Gastrocnemius medialis (tissue), 4 donors: ENCODE results near the gene GRIK4. TPM values are rescaled to one million over a fixed set of nuclear protein-coding genes. Genes with fewer than 3 reads are reported as not detected.

ENCODE experiments used
- ATAC-seq, 2 donors: fragments of 150-250 bp; one replicate each; pipeline ENCODE4 v1.9.1; 2016
- DNase-seq, 2 donors: peaks; one replicate each; pipeline ENCODE4 v3.0.0-alpha.2; 2019
- H3K27ac ChIP-seq, 4 donors: fragments of 200-600 bp; sonication (generic); 1 replicate in 1 of 4; 2 replicates in 3 of 4; pipeline ENCODE4 v1.5.1; 2016 to 2018; ENCODE audit warnings: mild to moderate bottlenecking in 2 of 4, moderate library complexity in 1 of 4
- H3K27me3 ChIP-seq, 3 donors: fragments of 200-600 bp; sonication (generic) in 2 of 3; 1 replicate in 1 of 3; 2 replicates in 2 of 3; pipeline versions ENCODE4 v1.5.1 to v1.6.0; 2016 to 2019; ENCODE audit warnings: mild to moderate bottlenecking in 1 of 3, moderate library complexity in 1 of 3
- H3K36me3 ChIP-seq, 2 donors: fragments of 200-600 bp; sonication (generic) in 1 of 2; one replicate each; pipeline ENCODE4 v1.5.1; 2017 to 2018
- H3K4me1 ChIP-seq, 2 donors: fragments of 200-600 bp; sonication (generic) in 1 of 2; one replicate each; pipeline ENCODE4 v1.5.1; 2016 to 2017; ENCODE audit warnings: mild to moderate bottlenecking in 2 of 2
- H3K4me3 ChIP-seq, 4 donors: fragments of 200-600 bp; sonication (generic) in 3 of 4; 1 replicate in 1 of 4; 2 replicates in 3 of 4; pipeline ENCODE4 v1.5.1; 2016 to 2019; ENCODE audit warnings: mild to moderate bottlenecking in 2 of 4
- H3K9me3 ChIP-seq, 3 donors: fragments of 200-600 bp; sonication (generic) in 2 of 3; 1 replicate in 1 of 3; 2 replicates in 2 of 3; pipeline ENCODE4 v1.5.1; 2016 to 2019
- CTCF ChIP-seq, 5 experiments: fragments of 450-650 bp in 3 of 5; fragments of 200-600 bp in 2 of 5; sonication (generic) in 2 of 5; IDR thresholded peaks in 4 of 5; conservative IDR thresholded peaks in 1 of 5; 1 replicate in 4 of 5; 2 replicates in 1 of 5; pipeline ENCODE4 v1.5.1; 2016 to 2019; ENCODE audit warnings: antibody characterized with exemption in 5 of 5, mild to moderate bottlenecking in 3 of 5, moderate library complexity in 3 of 5
- POLR2A ChIP-seq, 2 donors: fragments of 450-650 bp; IDR thresholded peaks; one replicate each; pipeline ENCODE4 v1.6.1; 2017; ENCODE audit warnings: antibody characterized with exemption in 2 of 2, mild to moderate bottlenecking in 2 of 2, moderate library complexity in 2 of 2
- in situ Hi-C, 4 donors: fragments of 200-750 bp; cut with MboI; loops; one replicate each; pipeline versions ENCODE4 v1.15.0 to v1.8.0; 2017; ENCODE audit warnings: low sequenced_read_pairs in 4 of 4
- intact Hi-C: fragments of 100-400 bp; cut with DNase I; formaldehyde crosslinking; loops from one replicate; pipeline ENCODE4 v1.15.1; 2023; ENCODE audit warnings: low total_unique reads
- total RNA-seq, 4 donors: library from RNA; depleted of rRNA; stranded (reverse); fragments of >200 nt; gene quantifications; one replicate each; pipeline versions ENCODE4 v1.1.0 to v1.2.3, GENCODE V29; 2016

The GRIK4 gene
- total RNA-seq, 4 donors from 2014 or later = 0.42 TPM; not detected in 3

- in situ Hi-C loops (loop anchor here in 3 of 4 donors (10.0 to 25.0 kb wide), 2 partner anchors 439 to 446 kb away; partner anchors contain the start of gene GRIK4 (in 2 of the 3)), intact Hi-C loops (no loop called here)
- TF ChIP-seq CTCF (IDR thresholded peaks at IDR 0.05 in 4 of 5, conservative IDR thresholded peaks at IDR 0.05 in 1 of 5) = no peak
- TF ChIP-seq POLR2A (IDR thresholded peaks at IDR 0.05) = no peak
- H3K4me1 ChIP-seq = peaks cover 0 to 5% of the 10 kb centered on the region in 2 donors
- DNase-seq = no peak
- peak in 1 of 2 donors; percentile 22 for ATAC-seq
- H3K27me3 ChIP-seq = peaks cover 6 to 10% (median 10%) of the 10 kb centered on the region in 3 donors
- no peaks in the 10 kb centered on the region for H3K9me3 ChIP-seq
- H3K36me3 ChIP-seq = no peaks in the 10 kb centered on the region
- H3K27ac ChIP-seq = no peak overlapping the region
- H3K4me3 ChIP-seq = no peak overlapping the region
Measured at GRCh38 chr11:120950880-120951279, 439.3 kb downstream of the GRIK4 start.

GRCh38 chr11:120952461-120953434 lies 441.2 kb downstream of the GRIK4 start:
- Histone ChIP-seq H3K27ac (no peak overlapping the region), H3K36me3 (no peaks in the 10 kb centered on the region), H3K4me1 (peaks cover 0 to 5% of the 10 kb centered on the region in 2 donors), H3K27me3 (peaks cover 6 to 10% (median 10%) of the 10 kb centered on the region in 3 donors), H3K4me3 (peak overlapping the region in 2 of 4 donors; percentile 22 to 50), H3K9me3 (no peaks in the 10 kb centered on the region)
- ATAC-seq (peak; percentile 86 to 87), DNase-seq (peak; percentile 35 to 57)
- TF ChIP-seq POLR2A (IDR thresholded peaks at IDR 0.05) (no peak), CTCF (IDR thresholded peaks at IDR 0.05 in 4 of 5, conservative IDR thresholded peaks at IDR 0.05 in 1 of 5) (peak; percentile 44 to 74 (median 51))
- intact Hi-C loops = loop anchor here (1.0 to 2.0 kb wide), 2 partner anchors 160 to 441 kb away; partner anchors contain the start of gene GRIK4
- in situ Hi-C loops = loop anchor here in 3 of 4 donors (10.0 to 25.0 kb wide), 2 partner anchors 440 to 448 kb away; partner anchors contain the start of gene GRIK4 (in 2 of the 3)

GRCh38 chr11:120954381-120954780 lies 442.8 kb downstream of the GRIK4 start:
- in situ Hi-C loops (loop anchor here in 3 of 4 donors (10.0 to 25.0 kb wide), 2 partner anchors 442 to 450 kb away; partner anchors contain the start of gene GRIK4 (in 2 of the 3)), intact Hi-C loops (no loop called here)
- ATAC-seq (no peak), DNase-seq (no peak)
- H3K36me3 ChIP-seq = no peaks in the 10 kb centered on the region
- peaks cover 0 to 5% of the 10 kb centered on the region in 2 donors for H3K4me1 ChIP-seq
- no peak overlapping the region for H3K4me3 ChIP-seq
- no peaks in the 10 kb centered on the region for H3K9me3 ChIP-seq
- TF ChIP-seq CTCF (IDR thresholded peaks at IDR 0.05 in 4 of 5, conservative IDR thresholded peaks at IDR 0.05 in 1 of 5) = no peak
- no peak for TF ChIP-seq POLR2A (IDR thresholded peaks at IDR 0.05)
- peaks cover 0 to 10% (median under 1%) of the 10 kb centered on the region in 3 donors for H3K27me3 ChIP-seq
- no peak overlapping the region for H3K27ac ChIP-seq

- DNase-seq (no peak), ATAC-seq (no peak)
- no peak for TF ChIP-seq CTCF (IDR thresholded peaks at IDR 0.05 in 4 of 5, conservative IDR thresholded peaks at IDR 0.05 in 1 of 5)
- no peak for TF ChIP-seq POLR2A (IDR thresholded peaks at IDR 0.05)
- H3K4me1 ChIP-seq = peaks cover 0 to 5% of the 10 kb centered on the region in 2 donors
- H3K27ac ChIP-seq = no peak overlapping the region
- no peaks in the 10 kb centered on the region for H3K27me3 ChIP-seq
- H3K9me3 ChIP-seq = no peaks in the 10 kb centered on the region
- H3K36me3 ChIP-seq = no peaks in the 10 kb centered on the region
- intact Hi-C loops = no loop called here
- in situ Hi-C loops = loop anchor here in 3 of 4 donors (10.0 to 25.0 kb wide), 2 partner anchors 445 to 452 kb away; partner anchors contain the start of gene GRIK4 (in 2 of the 3)
- no peak overlapping the region for H3K4me3 ChIP-seq
Measured at GRCh38 chr11:120956710-120957495, 445.4 kb downstream of the GRIK4 start.
